ENCODE results near the gene DEFB132.
"Not testable (repeated sequence)": the region's sequence is repeated elsewhere in the genome, so short reads cannot be mapped to it uniquely, and the experiment has no call there.

DEFB132 gene

GRCh38 chr20:257419-257818 lies at the start of gene DEFB132:
TSS of gene DEFB132 (plus strand) at chr20:257724. CDS start at chr20:257779, 55 bp downstream.
- DNase-seq: no peak

DNA sequence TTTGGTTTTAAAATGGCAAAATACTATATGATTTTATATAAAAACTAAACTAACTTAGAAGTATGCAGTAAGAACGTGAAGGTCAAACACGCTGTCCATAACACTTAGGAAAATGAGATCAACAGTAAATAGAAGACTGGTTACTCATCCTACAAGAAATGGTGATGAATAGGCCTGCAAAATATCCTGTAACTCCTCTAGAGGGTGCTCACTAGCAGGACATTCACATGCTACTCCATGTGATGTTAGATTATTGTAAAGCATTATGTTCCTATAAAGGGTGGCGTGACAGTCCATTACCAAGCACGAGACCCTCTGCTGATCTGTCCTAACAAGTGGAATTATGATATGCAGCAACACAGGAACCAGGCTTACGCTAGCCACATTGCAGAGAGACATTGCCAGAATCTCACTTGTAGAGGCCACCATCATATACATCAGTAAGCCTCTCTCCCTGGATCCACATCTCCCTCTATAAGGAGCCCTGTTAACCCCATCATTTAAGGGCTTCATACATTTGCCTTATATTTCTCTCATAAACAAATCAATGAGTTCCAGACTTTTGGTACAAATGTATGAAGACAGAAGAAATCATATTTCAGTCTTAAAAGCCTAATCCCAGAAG lies 48.5 kb upstream of the DEFB132 start:
- DNase-seq: peak; percentile 65

DNA sequence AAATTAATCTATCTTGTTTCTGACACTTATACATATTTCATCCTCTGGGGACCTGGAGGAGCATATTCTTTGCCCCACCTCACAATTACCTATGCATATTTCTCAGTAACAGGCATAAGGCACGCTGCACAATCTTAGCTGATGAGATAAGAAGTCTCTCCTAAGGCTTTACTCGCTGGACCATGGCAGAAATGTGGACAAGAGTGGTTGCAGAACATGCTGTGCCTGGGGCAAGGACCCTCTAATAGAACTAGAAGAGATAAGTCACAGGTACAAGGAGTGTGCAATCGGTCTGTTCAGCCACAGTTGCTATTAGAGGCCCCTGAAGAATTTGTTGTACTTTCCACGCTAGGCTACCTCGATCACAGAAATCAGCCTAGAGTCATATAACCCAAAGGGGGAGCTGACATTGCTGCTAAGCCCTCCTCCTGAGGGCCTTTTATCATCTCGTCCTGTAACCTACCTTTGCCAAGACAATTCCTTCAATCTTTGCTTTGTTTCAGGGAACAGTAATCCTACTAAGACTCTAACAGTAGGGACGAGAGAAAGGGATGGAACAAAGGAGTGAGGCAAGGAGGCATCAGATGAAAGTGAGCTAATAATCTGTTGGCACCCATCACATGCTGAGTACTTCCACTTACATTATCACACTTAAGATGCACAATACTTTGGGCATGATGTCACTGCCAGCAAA lies 46.6 kb upstream of the DEFB132 start:
- no peak for DNase-seq

DNA sequence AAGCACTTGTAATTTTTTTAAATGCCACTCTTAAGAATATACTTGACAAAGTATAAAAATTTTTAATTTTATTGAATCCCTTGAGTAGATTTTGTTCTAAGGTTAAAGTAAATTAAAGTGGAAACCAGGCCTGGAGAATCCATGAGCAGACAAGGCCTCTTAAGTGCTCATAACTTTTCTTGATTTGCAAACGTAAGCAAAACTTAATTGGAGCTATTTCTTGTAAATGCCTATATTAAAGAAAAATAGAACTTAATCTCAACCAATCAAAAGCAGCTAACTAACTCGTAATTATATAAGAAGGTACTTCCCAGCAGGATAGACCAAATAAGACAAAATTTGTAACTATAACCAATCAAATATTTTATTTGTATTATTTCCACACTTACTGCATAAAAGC lies 43.1 kb upstream of the DEFB132 start:
- no peak for DNase-seq

- DNase-seq: no peak
Observed at GRCh38 chr20:215796-216195, 41.7 kb upstream of the DEFB132 start.

GRCh38 chr20:217266-217665 lies 40.3 kb upstream of the DEFB132 start:
- no peak for DNase-seq

- DNase-seq: no peak
Observed at GRCh38 chr20:219290-220115, 38.0 kb upstream of the DEFB132 start.

GRCh38 chr20:221258-221830 lies 36.2 kb upstream of the DEFB132 start:
- no peak for DNase-seq

DNA sequence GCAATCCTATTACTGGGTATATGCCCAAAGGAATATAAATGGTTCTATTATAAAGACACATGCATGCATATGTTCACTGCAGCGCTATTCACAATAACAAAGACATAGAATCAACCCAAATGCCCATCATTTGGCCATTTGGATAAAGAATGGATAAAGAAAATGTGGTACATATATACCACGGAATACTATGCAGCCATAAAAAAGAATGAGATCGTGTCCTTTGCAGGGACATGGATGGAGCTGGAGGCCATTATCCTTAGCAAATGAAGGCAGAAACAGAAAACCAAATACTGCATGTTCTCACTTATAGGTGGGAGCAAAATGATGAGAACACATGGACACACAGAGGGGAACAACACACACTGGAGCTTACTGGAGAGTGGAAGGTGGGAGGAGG lies 31.6 kb upstream of the DEFB132 start:
- not testable (repeated sequence) for DNase-seq

DNA sequence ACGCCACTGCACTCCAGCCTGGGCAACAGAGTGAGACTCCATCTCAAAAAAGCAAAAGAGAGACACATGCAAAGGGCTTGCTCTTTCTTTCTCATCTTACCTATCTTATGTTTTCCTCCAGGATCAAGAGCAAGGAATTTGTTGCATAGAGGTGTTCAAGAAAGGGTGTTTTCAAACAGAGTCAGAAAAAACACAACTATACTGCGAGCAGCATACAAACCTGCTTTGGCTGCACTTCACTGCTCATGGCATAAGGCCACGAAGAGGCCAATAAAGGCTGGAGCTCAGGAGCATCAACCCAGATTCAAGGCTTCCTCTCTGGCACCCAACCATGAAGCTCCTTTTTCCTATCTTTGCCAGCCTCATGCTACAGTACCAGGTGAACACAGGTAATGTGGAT lies 30.6 kb upstream of the DEFB132 start, which contains the start of gene DEFB129:
Gene DEFB129, plus strand, starts transcription at position 301 of the 400 bp plus-strand sequence. Its CDS starts 31 bp downstream, at position 332.
- no peak for DNase-seq

- DNase-seq: no peak
Observed at GRCh38 chr20:227439-228105, 30.0 kb upstream of the DEFB132 start.

GRCh38 chr20:235891-236290 lies 21.6 kb upstream of the DEFB132 start:
- DNase-seq: no peak

GRCh38 chr20:237489-237888 lies 20.0 kb upstream of the DEFB132 start:
- no peak for DNase-seq

DNA sequence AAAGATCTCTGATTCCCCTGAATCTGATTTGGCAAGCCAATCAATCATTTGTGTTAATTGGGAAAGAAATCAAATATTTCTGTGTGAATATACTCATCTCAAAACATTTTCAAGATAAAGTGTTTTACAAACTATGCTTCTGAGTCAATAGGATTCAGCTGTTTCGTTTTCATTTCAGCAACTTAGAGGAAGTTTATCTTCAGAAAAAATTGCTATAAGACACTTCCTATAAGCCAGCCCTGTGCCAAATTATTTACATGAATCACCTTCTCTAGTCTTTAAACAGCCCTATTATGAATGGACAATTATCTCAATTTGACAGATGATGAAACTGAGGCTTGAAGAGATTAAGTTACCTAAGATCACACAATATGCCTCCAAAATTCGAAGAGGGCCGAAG lies 19.6 kb upstream of the DEFB132 start:
- DNase-seq: no peak

DNA sequence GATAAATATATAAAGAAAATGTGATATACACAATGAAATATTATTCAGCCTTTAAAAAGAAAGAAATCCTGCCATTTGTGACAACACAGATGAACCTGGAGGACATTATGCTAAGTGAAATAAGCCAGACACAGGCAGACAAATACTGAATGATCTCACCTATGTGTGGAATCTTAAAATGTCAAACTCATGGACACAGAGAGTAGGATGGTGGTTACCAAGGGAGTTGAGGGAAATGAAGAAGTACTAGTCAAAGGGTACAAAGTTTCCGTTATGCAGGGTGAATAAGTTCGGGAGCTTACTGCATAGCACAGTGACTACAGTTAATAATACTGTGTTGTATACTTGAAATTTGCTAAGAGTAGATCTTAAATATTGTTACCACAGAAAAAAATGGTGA lies 14.6 kb upstream of the DEFB132 start:
- no peak for DNase-seq

DNA sequence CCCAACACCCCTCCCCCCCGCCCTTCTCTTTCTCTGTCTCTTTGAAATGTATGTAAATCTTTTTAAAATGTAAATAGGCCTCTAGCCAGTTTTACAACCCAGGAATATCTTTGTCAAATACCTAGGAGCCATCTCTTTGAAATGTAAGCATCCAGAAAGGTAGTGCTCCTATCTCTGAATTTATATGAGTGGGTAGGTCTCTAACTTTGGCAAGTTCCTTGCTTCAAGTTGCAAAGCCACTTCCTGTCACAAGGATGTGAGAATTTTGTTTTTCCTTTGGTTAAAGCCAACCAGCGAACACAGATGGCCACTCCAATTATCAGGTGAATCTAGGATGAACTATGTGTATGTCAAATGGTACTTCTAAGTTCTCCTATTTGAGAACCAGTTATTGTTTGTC lies 6.2 kb upstream of the DEFB132 start:
- DNase-seq: no peak

DNA sequence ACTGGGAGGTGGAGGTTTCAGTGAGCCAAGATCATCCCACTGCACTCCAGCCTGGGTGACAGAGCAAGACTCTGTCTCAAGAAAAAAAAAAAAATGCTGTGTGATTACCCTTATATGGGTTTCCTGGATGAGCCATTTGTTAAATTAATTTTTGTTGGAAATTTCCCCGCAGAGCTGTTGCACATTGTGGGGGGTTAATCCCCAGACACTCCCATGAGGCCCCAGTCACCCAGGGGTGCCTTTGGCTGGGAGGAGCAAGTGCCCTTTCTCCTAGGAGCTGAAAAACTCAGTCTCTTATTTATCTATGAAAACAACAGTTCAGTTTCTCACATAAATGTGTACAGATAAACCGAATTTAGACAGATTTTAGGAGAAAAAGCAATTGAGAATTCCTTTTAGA lies 4.7 kb upstream of the DEFB132 start:
- no peak for DNase-seq

DNA sequence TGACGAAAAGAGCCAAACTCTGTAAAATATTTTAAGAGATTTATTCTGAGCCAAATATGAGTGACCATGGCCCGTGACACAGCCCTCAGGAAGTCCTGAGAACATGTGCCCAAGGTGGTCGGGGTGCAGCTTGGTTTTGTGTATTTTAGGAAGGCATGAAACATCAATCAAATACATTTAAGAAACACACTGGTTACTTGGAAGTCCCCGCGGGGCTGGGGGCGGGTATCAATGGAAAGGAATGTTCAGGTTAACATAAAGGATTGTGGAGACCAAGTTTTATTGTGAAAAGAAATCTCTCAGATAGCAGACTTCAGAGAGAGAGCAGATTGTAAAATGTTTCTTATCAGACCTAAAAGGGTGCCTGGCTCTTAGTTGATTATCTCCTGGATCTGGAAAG lies 4.1 kb upstream of the DEFB132 start:
- not testable (repeated sequence) for DNase-seq

- DNase-seq: no peak
Observed at GRCh38 chr20:258269-258858, 840 bp downstream of the DEFB132 start.

GRCh38 chr20:258963-259362 lies 1.4 kb downstream of the DEFB132 start:
- peak; percentile 11 for DNase-seq

DNA sequence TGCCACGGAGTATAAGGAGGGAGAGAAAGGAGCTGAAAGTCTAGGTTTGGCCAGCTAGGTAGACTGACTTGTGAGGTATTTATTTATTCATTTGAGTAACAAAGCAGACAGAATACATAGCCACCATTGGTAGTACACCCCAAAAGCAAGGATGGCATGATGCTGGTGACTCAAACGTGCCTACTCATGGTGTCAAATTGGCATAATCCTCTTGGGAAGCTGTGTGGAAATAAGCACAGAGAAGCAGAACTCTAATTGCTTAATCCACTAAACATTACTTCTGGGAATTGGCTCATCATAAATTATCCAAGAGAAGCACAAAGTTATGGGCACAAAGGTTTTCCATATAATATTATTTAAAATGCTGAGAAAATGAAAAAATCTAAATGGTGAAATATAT lies 2.5 kb downstream of the DEFB132 start:
- no peak for DNase-seq

DNA sequence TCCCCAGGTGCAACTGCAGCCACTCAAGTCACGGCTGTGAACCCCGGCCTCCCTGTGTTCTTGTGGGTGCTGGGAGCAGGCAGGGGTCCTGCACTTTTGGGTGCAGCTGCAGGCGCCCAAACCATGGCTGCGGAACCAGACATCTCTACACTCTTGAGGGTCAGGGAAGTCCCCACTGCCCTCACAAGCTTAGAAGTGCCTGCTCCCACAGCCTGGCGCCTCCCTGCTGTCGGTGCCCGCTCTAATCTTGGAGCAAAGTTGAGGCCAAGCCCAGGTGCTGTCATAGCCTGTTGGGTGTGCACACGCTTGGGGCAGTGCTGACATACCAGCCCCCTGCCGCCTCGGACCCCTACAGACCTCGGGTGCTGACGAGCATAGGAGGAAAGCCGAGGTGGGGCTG lies 6.2 kb downstream of the DEFB132 start:
- DNase-seq: no peak
